Stimulated activated CD8-positive, alpha-beta memory T cell treated with anti-CD3 and anti-CD28 coated beads, Interleukin-2, amount 100 ng/mL, for 48 hours (primary cell): ENCODE measurements around the gene ARAP1.

ENCODE experiments used
- DNase-seq, 2 donors: peaks; one replicate each; pipeline ENCODE4 v3.0.0-alpha.2; 2020; ENCODE audit warnings: low read depth in 2 of 2

The ARAP1 gene

GRCh38 chr11:72779495-72780128 is 27.4 kb upstream of the ARAP1 start:
- no peak for DNase-seq

- DNase-seq: no peak
Observed at GRCh38 chr11:72778535-72779494, 26.6 kb upstream of the ARAP1 start.

- no peak for DNase-seq
Observed at GRCh38 chr11:72777755-72778278, 25.6 kb upstream of the ARAP1 start.

GRCh38 chr11:72776844-72777754 is 24.9 kb upstream of the ARAP1 start:
- no peak for DNase-seq

GRCh38 chr11:72776117-72776843 is 24.1 kb upstream of the ARAP1 start:
- DNase-seq: no peak

- DNase-seq: no peak
Observed at GRCh38 chr11:72775288-72776110, 23.3 kb upstream of the ARAP1 start.

- DNase-seq: no peak
Observed at GRCh38 chr11:72774499-72774898, 22.3 kb upstream of the ARAP1 start.

- DNase-seq: no peak
Observed at GRCh38 chr11:72773696-72774095, 21.5 kb upstream of the ARAP1 start.

- DNase-seq: no peak
Observed at GRCh38 chr11:72773291-72773690, 21.1 kb upstream of the ARAP1 start.

GRCh38 chr11:72772059-72772458 is 19.9 kb upstream of the ARAP1 start:
- DNase-seq: no peak

- no peak for DNase-seq
Observed at GRCh38 chr11:72771507-72771906, 19.3 kb upstream of the ARAP1 start.

- DNase-seq: no peak
Observed at GRCh38 chr11:72770799-72771198, 18.6 kb upstream of the ARAP1 start.

- no peak for DNase-seq
Observed at GRCh38 chr11:72769680-72770079, 17.5 kb upstream of the ARAP1 start.

GRCh38 chr11:72768581-72768980 is 16.4 kb upstream of the ARAP1 start:
- no peak for DNase-seq

- DNase-seq: no peak
Observed at GRCh38 chr11:72767203-72768062, 15.2 kb upstream of the ARAP1 start.

- no peak for DNase-seq
Observed at GRCh38 chr11:72766152-72766902, 14.1 kb upstream of the ARAP1 start.

- no peak for DNase-seq
Observed at GRCh38 chr11:72764503-72764902, 12.3 kb upstream of the ARAP1 start.

GRCh38 chr11:72763823-72764222 is 11.6 kb upstream of the ARAP1 start:
- no peak for DNase-seq
